EH (cell line): ENCODE results near the gene ZFAND3.
"Not testable (repeated sequence)": the region's sequence is repeated elsewhere in the genome, so short reads cannot be mapped to it uniquely, and the experiment has no call there.

Experiments
- DNase-seq: peaks from one replicate; pipeline ENCODE4 v3.0.0-alpha.2; 2015; ENCODE audit warnings: low read depth

ZFAND3 gene

GRCh38 chr6:37936906-37937305, 117.4 kb downstream of the ZFAND3 start:
- DNase-seq = peak; percentile 10

DNA sequence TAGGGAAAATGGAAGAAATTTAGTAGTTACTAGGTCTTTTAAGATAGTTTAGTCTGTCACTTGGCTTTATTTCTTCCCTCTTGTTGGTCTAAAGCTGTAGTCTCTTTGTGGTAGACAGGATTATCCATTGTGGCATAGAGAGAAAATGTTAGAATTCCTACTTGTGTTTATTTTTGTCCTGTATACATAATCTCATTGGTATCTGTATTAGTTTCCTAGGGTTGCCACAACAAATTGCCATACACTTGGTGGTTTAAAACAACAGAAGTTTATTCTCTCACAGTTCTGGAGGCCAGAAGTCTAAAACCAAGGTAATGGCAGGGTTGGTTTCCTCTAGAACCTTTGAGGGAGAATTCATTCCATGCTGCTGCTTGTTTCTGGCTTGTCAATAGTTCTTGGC, 119.4 kb downstream of the ZFAND3 start:
- peak; percentile 46 for DNase-seq

DNA sequence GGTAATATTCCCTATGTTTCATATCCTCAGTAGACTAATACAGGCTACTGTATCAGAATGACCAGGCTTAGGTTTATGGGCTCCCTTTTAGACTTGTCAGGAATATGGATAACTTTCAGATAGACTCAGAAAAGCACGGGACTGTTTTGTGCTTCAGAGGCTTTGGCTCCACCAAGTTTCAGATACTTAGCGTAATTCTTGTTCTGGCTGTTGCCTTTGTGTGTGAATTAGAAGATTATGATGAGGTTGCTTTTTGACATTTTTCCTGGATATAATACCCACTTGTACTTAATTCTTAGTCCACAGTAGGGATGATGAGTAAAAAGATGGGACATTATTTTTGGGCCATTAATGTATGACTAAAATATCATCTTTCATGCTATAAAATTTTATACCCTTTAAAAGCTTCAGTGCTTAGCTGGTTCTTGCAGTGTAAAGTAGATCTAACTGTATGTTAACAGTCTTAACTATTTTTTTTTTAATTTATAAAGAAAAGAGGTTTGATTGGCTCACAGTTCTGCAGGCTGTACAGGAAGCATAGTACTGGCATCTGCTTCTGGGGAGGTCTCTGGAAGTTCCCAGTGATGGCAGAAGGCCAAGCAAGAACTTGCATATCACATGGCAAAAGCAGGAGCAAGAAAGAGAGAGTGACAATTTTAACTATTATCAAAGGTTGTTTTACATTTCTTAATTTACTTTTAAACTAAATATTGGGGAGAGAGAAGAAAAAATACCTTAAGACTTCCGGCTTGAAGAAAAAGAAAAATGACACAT, 120.7 kb downstream of the ZFAND3 start:
- DNase-seq = peak; percentile 70

DNA sequence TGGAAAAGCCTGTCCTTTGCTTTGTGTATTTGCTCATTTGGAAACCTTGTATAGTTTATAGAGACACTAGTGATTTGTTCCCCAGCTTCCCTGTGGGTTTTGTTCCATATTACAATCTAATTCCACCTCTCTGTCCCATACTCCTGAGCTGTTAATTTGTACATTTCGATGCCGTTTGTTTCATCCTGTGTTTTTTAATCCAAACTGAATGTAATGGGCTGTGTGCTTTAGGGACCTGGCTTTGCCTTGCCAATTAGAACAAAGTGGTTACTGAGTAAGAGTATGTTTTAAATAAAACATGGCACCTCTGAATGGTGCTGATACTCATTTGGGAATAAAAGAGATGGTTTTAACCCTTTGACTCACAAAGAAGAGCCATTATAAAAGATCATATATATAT, 122.3 kb downstream of the ZFAND3 start:
- DNase-seq = no peak

DNA sequence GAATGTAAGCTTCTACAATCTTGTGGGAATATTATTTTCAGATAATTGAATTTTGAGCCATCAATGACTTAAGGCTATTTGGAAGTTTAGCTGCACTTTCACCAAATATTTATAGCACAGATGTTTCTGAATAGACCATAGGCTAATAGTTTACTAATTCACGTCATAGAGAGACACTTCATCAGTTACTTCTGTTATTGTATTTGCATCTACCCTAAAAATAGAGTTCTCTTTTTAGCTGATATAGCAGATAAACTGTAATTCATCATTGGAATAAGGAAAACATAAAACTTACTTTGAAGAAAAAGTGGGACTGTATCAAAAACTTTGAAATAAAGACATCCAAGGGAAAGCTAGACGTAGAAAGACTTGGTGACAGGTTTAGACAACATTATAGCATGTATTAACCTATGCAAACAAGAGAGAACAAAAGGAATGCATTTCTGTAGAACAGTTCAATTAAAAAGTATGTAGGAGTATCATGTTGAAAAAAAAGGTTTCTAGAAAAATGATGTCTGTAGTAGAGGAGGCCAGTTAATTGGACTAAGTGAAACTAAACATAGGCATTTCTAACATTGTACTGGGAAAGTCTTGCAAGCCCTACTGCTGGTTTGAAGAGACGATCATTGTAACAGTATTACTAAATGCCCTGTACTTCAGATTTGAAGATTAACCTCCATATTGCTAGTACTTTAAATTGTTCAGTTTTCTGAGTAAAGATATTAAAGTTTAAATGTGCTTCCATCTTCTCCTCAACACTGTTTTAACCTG, 123.3 kb downstream of the ZFAND3 start:
- DNase-seq = peak; percentile 10

DNA sequence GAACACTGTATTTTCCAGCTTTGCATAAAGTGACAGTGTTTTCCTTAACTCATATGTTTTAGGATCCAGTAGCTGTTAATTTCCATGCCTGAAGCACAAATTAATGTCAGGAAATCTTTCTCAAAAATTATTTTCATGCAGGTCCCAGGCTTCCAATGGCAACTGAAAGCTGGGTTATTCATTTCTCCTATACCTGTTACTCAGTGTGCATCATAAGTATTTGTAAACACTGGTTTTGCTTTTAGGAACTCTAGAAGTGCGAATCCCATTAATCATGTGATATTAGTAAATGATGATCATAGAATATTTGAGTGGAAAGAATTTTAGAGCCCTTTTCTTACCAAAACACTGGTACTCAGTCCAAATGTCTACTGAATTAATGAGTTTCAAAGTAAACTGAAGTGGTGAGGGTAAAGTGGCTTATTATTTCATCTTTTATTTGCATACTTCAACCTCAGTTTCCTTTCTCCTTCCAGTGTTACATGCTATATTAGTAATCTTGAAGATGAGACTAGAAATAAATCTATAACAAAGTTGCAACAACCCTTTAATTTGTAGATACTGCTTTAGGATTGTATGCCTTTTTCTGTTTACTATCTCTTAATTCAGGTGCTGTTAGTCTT, 124.0 kb downstream of the ZFAND3 start:
- no peak for DNase-seq

DNA sequence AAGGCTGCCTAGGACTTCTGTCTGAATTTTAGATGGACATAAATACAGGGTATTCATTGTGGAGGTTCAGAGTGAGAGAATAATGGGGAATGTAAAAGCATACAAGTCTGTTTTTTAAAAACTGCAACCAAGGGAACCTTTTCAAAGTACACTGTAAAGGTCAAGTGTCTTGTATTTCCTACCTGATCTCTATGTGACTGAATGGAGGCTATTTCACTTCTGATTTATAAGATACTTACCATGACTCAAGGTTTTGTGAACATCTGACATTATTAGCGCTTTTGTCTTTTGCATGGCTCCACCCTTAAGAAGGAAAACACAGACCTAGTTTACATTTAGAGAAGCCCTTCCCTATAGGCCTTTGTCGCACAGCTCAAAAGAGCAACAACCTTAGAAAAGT, 126.5 kb downstream of the ZFAND3 start:
- DNase-seq = no peak

GRCh38 chr6:37947468-37947867, 127.9 kb downstream of the ZFAND3 start:
- no peak for DNase-seq

DNA sequence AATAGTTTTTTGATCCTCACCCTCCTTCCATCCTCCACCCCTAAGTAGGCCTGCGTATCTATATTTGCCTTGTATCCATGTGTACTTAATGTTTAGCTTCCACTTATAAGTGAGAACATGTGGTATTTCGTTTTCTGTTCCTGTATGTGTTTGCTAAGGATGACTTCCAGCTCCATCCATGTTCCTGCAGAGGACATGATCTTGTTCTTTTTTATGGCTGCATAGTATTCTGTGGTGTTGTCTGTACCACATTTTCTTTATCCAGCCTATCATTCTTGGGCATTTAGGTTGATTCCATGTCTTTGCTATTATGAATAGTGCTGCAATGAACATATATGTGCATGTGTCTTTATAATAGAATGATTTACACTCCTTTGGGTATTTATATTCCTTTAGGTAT, 129.1 kb downstream of the ZFAND3 start:
- not testable (repeated sequence) for DNase-seq

- no peak for DNase-seq
Measured at GRCh38 chr6:37952027-37952426, 132.5 kb downstream of the ZFAND3 start.

GRCh38 chr6:37954791-37955190, 135.3 kb downstream of the ZFAND3 start:
- no peak for DNase-seq

DNA sequence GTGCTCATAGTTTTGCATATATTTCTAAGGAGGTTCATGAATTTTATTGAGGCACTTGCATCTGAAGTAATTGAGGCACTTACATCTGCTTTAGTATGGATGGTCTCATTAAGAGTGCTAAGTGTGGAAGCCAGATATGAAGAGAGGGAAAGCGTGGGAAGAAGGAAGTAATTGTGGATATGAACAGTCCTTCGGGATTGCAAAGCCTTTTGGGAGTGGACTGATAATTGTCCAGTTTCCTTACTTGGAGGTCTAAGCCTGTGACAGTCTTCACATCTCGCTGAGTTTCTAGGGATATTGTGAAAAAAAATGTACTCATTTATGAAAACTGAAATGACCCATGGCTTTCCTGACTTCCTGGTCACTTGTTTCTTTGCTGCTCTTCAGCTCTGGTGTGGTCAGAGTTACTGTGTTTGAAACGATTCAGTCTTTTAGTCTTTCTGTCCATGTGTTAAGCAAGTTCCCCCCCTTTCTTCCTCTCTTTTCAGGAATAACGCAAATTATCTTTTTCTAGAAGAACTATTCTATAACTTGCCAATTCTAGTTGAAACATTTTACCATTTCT, 137.3 kb downstream of the ZFAND3 start:
- no peak for DNase-seq

DNA sequence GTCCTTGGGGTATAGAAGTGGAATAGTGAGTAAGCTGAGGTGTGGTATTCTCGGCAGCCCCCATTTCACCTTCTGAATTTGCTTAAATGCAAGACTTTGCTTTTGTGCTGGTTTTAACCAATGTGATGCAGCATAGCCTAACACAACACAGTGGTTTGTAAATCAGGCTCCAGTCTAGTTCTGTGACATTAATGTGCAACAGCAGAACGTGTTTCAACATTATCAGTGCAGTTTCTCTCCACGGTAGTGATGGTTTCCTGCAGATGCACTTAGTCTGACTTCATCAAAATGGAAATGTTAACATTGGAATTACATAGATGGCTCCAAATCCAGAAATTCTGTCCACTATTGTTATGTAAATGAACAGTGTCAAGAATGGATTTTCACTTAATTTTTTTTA, 139.5 kb downstream of the ZFAND3 start:
- DNase-seq = no peak

- DNase-seq = no peak
Measured at GRCh38 chr6:37960139-37960935, 140.8 kb downstream of the ZFAND3 start.

DNA sequence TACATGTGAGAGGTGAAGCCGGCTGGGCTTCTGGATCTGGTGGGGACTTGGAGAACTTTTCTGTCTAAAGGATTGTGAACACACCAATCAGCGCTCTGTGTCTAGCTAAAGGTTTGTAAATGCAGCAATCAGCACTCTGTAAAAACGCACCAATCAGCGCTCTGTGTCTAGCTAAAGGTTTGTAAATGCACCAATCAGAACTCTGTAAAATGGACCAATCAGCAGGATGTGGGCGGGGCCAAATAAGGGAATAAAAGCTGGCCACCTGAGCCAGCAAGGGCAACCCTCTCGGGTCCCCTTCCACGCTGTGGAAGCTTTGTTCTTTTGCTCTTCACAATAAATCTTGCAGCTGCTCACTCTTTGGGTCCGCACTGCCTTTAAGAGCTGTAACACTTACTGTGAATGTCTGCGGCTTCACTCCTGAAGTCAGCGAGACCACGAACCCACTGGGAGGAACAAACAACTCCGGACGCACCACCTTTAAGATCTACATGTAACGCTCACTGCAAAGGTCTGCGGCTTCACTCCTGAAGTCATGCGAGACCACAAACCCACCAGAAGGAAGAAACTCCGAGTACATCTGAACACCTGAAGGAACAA, 143.1 kb downstream of the ZFAND3 start:
- DNase-seq = not testable (repeated sequence)

GRCh38 chr6:37965964-37966676, 146.6 kb downstream of the ZFAND3 start:
- peak; percentile 64 for DNase-seq

DNA sequence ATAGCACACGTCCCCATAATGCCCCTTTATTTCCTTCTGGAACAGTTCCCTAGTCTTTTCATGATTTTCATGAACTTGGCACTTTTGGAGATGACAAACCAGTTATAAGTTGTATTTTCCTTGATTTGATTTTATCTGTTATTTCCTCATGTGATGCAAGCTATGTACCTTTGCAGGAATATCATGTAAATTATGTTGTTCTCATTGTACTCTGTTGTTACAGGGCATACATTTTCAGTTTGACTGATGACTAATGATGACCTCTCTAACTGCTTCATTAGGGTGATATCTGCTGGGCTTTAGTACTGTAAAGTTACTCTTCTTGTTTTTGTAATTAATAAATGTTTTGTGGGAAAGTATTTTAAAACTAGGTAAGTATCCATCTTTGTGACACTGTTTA, 147.3 kb downstream of the ZFAND3 start:
- peak; percentile 17 for DNase-seq

DNA sequence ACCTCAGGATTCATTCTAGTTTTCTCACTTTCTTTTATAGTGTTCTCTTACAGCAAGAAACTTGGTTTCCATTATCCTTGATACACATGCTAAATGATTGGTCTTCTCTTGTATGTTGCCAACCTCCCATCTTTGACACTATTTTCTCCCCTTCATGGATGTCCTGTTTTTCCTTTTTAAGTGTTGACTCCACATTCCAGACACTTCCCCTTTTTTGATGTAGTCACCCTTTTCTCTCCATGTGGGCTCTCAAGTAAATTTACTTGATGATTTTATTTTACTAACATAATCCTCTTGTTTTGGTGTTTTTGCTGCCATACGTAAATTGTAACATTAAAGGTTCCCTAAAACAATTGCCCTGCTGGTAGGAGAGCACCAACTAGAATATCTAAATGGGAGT, 148.1 kb downstream of the ZFAND3 start:
- no peak for DNase-seq

- DNase-seq = no peak
Measured at GRCh38 chr6:37971266-37971665, 151.7 kb downstream of the ZFAND3 start.

- no peak for DNase-seq
Measured at GRCh38 chr6:37971711-37972390, 152.3 kb downstream of the ZFAND3 start.
